GM19455 (cell line): ENCODE measurements around the gene FAT1.

Experiments
- ATAC-seq: cut with Tn5 transposase; IDR thresholded peaks from one replicate; pipeline ENCODE4 v1.9.1; 2021; ENCODE audit not compliant: unreplicated experiment

FAT1 gene

DNA sequence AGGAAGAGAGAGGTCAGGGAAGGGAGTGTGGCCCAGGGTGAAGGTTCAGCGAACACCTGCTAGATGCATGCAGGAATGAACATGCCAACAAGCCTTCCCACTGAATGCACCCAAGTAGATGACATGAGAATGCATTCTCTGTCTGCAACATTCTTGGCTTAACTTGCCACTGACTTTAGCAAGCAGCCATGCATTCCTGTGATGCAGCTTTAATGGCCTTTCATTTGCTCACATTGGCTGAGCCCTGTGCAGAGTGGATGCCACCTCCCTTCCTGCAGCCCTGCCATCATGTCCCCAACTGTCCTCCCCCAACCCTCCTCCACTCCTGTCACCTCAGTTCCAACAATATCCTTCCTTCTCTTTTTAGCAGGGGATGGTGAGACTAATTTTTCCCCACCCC, 143.0 kb downstream of the FAT1 start:
- ATAC-seq: no peak

DNA sequence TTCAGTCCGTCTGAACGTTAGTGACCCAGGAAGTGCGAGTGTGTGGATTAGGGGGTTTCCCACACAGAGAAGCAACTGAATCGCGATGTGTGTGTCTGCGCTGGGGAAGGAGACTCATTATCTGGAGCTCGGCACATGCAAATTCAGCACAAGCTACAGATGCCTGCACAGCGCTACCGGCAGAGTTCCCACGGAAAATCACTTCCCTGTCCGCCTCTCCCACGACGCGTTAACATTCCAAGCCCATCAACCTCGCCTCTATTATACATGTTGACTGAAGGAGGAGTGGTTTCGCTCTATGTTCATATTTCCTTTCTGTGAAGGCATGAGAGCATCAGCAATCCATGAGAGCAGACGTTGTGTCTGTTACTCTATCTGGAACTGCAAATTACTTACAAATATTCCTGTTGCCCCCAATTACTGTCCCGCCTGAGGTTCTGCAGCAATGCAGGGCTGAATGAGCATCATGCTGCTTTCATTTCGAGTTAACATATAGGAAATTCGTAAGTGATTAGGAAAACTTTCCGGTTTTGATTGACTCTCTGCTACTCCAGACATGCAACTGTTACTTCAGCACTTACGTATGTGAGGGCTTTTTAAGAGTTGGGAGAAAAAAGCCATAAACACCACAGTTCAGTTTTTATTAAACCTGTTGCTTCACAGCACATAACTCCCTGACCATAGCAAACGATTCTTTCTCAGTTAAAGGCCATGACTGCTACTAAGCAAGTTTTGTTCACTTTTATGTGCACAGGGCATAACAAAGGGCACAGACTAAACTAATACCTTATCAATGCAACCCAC, 153.3 kb downstream of the FAT1 start:
- ATAC-seq: no peak

DNA sequence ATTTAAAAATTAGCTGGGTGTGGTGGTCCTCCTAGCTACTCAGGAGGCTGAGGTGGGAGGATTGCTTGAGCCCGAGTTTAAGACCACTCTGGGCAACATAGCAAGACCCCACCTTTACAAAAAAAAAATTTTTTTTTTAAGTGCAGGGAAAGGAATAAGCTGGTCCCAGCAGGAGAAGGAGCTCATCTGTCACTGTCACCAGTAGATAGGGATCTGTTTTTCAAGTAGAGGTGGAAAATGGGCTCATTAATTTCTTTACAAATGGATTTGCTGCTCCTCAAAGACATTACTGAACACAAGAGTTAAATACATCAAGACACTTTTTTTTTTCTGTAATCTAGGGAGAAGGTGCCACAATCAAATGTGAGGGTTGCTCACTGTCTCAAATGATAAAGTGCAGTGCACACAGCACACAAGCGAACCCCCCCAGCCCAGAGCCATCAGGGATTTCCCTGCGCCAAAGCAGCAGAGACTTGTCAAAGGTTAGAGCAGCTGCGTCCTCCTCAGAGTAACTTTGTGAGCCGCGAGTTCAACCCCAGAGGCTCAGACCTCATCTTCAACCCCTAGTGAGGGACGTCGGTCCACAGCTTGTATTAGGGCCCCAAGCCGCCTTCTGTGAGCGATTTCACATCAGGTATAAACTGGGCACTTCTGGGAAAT, 154.0 kb downstream of the FAT1 start:
- no peak for ATAC-seq

DNA sequence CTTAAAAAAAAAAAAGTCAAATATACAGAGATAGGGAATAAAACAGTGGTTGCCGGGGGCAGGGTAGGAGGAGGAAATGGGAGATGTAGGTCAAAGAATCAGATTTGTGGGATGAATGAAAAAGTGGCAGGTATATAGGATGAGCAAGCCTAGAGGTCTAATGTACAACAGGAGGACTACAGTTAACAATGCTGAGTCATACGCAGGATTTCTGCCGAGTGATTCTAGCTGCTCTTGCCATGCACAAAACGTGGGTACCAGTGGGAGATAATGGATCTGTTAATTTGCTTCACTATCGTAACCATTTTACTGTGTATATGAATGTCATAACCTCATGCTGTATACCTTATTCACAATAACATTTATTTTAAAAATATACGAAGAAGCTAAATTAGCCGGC, 157.6 kb downstream of the FAT1 start:
- ATAC-seq: no peak

DNA sequence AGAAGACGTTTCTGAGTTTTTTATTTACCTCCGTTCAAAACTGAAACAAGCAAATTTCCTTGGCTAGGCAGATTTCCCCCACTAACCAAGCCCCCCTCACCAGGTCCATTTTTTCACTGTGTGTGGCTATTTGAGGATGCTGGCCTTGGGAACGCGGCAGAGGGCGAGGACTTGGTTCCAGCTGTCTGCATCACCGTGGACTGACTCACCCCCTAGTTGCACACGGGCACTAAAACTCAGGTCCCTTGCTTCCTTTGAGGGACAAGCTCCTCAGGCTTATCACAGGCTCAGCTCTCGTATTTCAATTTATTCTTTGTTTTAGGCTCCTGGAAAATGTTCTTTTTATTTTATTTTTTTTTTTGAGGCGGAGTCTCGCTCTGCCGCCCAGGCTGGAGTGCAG, 159.9 kb downstream of the FAT1 start:
- no peak for ATAC-seq

DNA sequence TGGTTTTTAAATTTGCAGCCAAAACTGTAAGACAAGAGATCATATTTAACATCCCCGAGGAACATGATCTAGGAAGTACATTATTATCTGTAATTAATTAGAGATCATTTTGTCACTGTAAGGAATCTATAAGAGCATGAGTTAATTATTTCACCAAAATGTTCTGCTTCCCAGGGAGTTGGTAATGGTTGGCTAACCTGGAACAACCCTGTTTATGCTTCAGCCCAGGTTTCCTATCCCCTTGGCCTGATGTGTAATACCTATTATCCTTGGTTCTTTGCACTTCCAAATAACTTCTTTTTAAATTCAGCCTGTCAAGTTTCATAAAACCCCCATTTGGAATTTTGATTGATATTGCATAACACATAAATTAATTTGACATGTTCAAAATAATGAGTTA, 161.9 kb downstream of the FAT1 start:
- no peak for ATAC-seq

DNA sequence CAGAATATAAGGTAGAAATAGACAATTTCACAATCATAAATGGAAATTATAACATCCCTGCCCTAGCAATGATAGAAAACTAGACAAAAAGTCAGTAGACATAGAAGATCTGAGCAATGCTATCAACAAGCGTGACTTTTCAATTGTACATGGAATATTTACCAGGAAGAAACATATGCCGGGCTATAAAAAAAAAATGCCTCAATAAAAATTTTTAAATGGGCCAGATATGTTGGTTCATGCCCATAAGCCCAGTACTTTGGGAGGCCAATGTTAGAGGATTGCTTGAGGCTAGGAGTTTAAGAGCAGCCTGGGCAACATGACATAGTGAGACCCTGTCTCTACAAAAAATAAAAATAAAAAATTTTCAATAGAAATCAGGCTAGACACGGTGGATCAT, 163.0 kb downstream of the FAT1 start:
- ATAC-seq: no peak

DNA sequence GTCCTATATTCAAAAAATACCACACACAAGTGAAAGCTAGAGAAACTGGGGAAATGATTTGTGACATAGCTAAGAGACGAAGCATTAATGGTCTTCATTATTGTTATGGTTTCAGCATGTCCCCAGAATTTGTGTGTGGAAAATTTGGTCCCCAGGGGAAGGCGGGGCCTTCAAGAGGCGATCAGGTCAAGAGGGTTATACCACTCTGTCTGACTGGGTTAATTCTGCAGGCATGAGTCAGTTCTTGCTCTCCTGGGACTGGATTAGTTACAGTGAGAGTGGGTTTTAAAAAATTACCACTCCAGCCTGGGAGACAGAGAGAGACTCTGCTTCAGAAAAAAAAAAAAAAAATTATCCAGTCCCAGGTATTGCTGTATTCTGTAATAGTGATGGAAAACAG, 166.2 kb downstream of the FAT1 start:
- no peak for ATAC-seq

DNA sequence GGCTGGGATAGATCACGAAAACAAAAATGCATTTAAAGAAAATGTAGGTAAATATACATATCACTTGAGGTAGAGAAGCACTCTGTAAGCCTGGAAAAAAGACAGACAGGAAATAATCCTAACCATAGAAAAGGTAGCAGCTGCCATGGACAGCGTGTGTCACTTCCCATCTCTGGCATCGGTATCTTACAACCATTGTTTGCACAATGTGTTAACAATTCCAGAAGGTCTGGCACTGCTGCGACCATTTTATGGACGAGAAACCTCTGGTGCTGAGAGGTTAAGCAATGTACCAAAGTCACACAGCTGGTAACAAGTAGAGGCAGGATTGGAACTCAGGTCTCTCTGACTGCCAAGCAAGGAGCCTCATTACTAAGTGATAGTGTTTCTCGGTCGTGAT, 166.6 kb downstream of the FAT1 start:
- ATAC-seq: no peak

DNA sequence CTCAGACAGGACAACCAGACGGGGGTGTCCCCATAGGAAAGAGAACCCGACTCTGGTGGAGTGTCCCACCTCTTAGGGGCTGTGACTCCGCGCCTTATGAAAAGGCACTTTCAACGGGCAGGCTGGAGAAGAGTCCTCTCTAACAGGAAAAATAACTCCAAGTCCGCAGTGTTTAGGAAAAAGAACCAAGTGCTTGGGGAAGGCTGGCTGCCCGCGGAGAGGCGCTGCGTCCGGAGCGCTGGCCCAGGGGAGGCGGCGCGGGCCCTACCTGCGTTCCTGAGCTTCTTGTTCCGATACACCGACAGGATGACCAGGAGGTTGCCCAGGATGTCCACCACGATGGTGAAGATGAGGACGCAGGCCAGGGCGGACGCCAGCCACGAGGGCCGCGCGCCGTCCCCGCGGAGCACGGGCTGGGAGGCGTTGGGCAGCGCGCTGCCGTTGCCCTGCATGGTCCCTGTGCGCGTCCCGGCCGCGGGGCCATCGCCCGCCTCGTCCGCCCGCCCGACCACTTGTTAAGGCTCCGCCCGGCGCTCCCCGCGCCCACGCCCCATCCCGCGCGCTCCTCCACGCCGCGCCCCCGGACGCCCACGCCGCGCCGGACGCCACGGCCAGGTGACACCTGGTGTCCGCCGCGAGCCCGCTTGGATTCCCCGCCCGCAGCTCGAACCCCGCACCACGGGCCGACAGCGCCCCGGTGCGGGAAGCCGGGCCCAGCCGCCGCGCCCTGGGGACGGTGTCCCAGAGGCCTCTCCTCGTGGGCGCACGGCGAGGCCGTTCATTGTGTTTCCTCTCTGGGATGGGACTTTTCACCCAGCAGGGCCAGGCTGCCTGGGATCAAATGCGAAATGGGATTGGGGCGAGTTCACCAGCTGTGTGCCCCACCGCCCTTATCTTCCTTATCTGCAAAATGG, 168.5 kb downstream of the FAT1 start, which contains the start of gene MTNR1A:
MTNR1A (minus strand) TSS at position 654 of the 914 bp plus-strand sequence; CDS start at position 452, 202 bp downstream.
- ATAC-seq: no peak

DNA sequence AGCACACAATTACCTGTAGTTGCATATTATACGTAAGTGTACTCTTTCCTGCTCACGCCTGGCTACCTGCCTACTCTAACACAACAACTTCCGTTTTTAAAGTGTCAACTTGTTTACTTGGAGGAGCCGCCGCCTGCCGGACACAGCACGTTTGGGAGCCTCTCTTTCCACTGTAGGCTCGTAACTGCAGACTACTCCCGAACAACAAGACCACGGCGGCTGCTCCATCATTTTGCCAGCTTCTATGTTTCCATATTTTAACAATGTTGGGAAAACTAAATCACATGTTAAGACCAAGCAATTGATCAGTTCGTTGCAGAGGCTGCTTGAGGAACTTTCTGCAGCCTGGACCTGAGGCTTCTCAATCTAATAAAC, 169.1 kb downstream of the FAT1 start:
- ATAC-seq: no peak

DNA sequence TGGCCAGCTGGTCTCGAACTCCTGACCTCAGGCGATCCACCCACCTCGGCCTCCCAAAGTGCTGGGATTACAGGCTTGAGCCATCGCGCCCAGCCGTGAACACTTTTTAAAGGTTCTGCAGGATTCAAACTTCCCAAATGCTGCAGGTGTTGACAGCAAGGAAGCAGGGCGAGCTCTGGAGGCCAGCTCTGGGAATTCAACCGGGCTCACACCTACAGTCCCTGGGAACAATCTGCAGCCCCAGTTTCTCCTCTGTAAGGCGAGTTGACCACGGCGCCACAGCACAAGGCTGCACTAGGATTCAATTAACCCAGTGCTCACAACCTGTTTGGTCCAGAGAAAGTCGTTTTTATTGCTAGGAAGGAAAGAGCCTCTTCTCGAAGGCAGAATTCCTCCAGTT, 169.9 kb downstream of the FAT1 start:
- ATAC-seq: no peak

DNA sequence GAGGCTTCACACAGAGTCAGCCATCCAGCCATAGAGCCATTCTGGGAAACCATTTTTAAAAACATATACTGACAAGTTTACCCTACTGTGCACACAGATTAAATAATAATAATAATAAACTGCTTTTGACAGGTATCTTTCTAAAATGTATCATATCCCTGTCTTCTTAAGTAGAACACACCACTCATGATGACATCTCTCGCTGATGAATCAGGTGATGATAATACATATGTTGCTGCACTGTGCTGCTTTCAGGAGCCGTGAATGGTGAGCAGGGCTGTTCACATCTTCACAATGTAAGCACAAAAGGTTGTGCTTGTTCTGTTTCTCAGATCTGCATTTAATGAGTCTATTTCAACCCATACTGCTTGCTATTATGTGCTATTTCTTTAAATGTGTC, 171.8 kb downstream of the FAT1 start:
- ATAC-seq: no peak

DNA sequence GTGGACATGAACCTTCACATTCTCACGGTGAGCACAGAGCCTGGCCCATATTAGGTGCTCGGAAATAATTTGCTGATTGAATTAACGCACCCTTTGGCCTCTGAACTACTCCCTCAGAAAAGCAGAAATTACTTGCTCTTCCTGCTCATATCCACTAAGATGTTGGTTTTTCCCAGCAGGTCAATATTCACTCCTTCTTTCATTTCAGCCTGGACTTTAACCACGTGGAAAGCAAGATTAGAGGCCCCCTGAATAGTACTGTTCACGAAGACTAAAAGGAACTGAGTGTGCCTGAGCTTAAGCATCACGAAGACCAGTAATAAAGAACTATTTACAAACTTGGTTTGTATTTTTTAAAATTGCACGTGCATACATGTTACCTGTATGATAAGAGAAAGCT, 178.2 kb downstream of the FAT1 start:
- ATAC-seq: no peak

DNA sequence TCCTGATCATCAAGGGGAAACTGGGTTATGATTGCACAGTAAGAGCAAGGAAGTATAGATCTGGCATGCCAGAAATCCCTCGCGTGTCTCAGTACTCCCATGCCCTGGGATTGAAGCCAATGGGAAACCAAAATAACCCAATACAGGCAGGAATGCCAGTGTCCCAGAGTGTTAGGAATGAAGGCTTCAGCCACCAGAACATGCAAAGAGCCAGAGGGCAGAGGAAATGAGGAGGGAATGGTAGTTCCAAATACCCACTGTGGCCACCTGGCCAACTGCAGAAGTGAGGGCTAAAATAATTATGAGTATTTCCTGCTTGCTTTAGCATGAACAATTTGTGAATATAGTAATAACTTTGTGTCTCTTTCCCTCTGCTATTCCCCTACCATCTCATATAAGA, 180.4 kb downstream of the FAT1 start:
- ATAC-seq: no peak

DNA sequence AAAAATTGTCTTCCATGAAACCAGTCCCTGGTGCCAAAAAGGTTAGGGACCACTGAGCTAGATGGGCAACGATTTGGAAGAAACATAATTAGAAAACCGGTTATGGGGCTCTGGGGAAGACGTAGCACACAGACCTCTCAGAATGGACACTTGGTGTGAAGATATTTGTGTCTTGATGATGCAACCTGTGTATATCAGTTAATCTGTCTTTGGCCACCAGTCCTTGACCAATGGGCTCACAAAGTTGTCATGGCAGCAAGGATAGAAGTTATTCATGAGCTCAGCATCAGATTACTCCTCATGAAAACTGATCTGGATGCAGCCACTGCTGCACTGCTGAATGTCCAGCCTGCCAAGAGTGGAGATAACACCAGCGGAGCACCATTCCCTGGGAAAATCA, 181.9 kb downstream of the FAT1 start:
- no peak for ATAC-seq

DNA sequence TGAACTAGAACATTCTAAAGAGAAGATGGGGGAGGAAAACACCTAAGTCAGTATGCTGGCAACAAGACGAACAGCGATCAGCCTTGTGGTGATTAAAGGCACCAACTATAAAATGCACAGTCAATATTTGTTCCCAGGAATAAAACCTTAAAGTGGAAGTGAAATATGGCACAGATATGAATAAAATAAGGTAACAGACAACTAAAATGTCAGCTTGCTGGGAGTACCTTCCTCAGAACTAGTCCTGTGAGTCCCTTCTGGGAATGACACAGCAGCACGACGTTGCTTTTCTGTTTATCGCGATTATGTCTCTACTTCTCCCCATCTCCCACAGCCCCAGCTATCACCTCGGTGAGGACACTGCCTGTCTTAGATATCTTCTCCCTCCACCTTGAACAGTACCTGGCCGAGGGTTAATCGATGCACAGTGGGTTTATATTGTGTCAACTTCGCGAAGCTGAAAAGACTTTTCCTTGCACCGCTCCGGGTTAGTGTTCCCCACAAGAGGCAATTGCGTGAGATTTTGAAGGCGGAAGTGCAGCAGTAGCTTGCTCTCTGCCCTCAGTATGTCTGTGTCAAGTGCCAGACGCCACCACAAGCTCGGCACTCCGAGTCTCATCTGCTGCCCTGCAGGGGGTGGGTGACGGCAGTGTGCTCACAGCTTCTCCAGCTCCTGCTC, 185.7 kb downstream of the FAT1 start:
- ATAC-seq: no peak
